GM23338 (cell line): ENCODE data around the gene HOXA2.
A peak's percentile ranks its signal among the peaks of the same experiment; 100 is the strongest.

Experiments used
- CREB1 ChIP-seq: fragments of 250-450 bp; sonication (Bioruptor Pico); IDR thresholded peaks from 2 replicates; pipeline ENCODE4 v1.5.0; 2020; ENCODE audit warnings: low read depth, mild to moderate bottlenecking, moderate library complexity
- EZH2 ChIP-seq: fragments of 200-600 bp; sonication (generic); IDR thresholded peaks from one replicate; pipeline ENCODE4 v1.8.0; 2017; ENCODE audit warnings: antibody characterized with exemption, mild to moderate bottlenecking, low read depth; ENCODE audit not compliant: unreplicated experiment
- EZH2phosphoT487 ChIP-seq: fragments of 200-600 bp; sonication (generic); IDR thresholded peaks from one replicate; pipeline ENCODE4 v1.8.1; 2018; ENCODE audit warnings: antibody characterized with exemption; ENCODE audit not compliant: unreplicated experiment
- JUNB ChIP-seq: IDR thresholded peaks from one replicate; pipeline ENCODE4 v1.6.1; 2016; ENCODE audit warnings: antibody characterized with exemption; ENCODE audit not compliant: unreplicated experiment
- POLR2AphosphoS5 ChIP-seq: IDR thresholded peaks from 2 replicates; pipeline ENCODE4 v1.6.1; 2016; ENCODE audit warnings: antibody characterized with exemption, low read depth
- STAT1 ChIP-seq: IDR thresholded peaks from one replicate; pipeline ENCODE4 v1.6.1; 2016; ENCODE audit warnings: antibody characterized with exemption; ENCODE audit not compliant: unreplicated experiment
- TF ChIP-seq, protein P1 (sequence below): IDR thresholded peaks from one replicate; pipeline ENCODE4 v1.6.1; 2018; ENCODE audit warnings: antibody characterized with exemption; ENCODE audit not compliant: unreplicated experiment
- TF ChIP-seq, protein P2 (sequence below), 2 experiments: fragments of 200-600 bp in 1 of 2; sonication (generic) in 1 of 2; conservative IDR thresholded peaks; 2 replicates each; pipeline versions ENCODE4 v1.5.1 to v1.6.1; 2016 to 2017; ENCODE audit warnings: antibody characterized with exemption in 2 of 2, low read depth in 2 of 2, mild to moderate bottlenecking in 2 of 2, moderate library complexity in 1 of 2
- TF ChIP-seq, protein P3 (sequence below): fragments of 250-450 bp; sonication (Bioruptor Pico); IDR thresholded peaks from 2 replicates; pipeline ENCODE4 v1.5.0; 2020; ENCODE audit warnings: mild to moderate bottlenecking, moderate library complexity
- TF ChIP-seq, protein P4 (sequence below): IDR thresholded peaks from 2 replicates; pipeline ENCODE4 v1.6.1; 2016; ENCODE audit warnings: antibody characterized with exemption

DNA sequence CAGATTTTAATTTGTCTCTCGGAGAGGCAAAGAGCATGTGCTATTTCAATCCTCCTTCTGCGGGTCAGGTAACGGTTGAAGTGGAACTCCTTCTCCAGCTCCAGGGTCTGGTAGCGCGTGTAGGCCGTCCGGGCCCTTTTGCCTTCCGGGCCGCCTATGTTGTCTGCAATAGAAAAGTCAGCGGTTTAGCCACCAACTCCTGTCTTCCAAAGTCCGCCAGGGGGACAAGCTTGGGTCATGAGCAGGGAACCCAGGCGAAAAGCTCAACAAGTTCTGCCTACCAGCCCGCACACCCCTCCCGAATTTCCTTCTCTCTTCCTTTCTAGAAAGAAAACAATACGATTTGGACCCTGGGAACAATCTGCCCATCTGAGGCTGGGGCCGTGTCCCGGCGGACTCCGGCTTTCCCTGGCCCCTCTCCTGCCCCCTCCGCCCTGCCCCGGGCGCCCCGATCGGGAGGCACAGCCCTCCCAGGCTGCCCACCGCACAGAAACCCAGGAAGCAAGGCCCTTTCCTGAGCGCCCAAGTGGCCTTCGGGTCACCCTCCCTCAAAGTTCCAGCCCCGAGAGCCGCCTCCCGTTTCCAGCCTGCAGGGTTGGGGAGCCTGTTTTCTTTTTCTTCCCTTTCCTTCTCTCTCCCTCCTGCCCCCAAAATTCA, 39.6 kb upstream of the HOXA2 start:
- TF ChIP-seq, protein P1, sequence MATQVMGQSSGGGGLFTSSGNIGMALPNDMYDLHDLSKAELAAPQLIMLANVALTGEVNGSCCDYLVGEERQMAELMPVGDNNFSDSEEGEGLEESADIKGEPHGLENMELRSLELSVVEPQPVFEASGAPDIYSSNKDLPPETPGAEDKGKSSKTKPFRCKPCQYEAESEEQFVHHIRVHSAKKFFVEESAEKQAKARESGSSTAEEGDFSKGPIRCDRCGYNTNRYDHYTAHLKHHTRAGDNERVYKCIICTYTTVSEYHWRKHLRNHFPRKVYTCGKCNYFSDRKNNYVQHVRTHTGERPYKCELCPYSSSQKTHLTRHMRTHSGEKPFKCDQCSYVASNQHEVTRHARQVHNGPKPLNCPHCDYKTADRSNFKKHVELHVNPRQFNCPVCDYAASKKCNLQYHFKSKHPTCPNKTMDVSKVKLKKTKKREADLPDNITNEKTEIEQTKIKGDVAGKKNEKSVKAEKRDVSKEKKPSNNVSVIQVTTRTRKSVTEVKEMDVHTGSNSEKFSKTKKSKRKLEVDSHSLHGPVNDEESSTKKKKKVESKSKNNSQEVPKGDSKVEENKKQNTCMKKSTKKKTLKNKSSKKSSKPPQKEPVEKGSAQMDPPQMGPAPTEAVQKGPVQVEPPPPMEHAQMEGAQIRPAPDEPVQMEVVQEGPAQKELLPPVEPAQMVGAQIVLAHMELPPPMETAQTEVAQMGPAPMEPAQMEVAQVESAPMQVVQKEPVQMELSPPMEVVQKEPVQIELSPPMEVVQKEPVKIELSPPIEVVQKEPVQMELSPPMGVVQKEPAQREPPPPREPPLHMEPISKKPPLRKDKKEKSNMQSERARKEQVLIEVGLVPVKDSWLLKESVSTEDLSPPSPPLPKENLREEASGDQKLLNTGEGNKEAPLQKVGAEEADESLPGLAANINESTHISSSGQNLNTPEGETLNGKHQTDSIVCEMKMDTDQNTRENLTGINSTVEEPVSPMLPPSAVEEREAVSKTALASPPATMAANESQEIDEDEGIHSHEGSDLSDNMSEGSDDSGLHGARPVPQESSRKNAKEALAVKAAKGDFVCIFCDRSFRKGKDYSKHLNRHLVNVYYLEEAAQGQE: no peak
- TF ChIP-seq, protein P2, sequence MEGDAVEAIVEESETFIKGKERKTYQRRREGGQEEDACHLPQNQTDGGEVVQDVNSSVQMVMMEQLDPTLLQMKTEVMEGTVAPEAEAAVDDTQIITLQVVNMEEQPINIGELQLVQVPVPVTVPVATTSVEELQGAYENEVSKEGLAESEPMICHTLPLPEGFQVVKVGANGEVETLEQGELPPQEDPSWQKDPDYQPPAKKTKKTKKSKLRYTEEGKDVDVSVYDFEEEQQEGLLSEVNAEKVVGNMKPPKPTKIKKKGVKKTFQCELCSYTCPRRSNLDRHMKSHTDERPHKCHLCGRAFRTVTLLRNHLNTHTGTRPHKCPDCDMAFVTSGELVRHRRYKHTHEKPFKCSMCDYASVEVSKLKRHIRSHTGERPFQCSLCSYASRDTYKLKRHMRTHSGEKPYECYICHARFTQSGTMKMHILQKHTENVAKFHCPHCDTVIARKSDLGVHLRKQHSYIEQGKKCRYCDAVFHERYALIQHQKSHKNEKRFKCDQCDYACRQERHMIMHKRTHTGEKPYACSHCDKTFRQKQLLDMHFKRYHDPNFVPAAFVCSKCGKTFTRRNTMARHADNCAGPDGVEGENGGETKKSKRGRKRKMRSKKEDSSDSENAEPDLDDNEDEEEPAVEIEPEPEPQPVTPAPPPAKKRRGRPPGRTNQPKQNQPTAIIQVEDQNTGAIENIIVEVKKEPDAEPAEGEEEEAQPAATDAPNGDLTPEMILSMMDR (conservative IDR thresholded peaks at IDR 0.05; ENCODE audit: low read depth in 2 of 2): 0 out of 4 replicates have a peak, but pooled peaks have one; percentile 5 to 13
- TF ChIP-seq JUNB: no peak
- TF ChIP-seq POLR2AphosphoS5: no peak
- peak; percentile 85 for TF ChIP-seq EZH2
- TF ChIP-seq EZH2phosphoT487: no peak
- TF ChIP-seq CREB1: no peak
- no peak for TF ChIP-seq STAT1
- TF ChIP-seq, protein P3, sequence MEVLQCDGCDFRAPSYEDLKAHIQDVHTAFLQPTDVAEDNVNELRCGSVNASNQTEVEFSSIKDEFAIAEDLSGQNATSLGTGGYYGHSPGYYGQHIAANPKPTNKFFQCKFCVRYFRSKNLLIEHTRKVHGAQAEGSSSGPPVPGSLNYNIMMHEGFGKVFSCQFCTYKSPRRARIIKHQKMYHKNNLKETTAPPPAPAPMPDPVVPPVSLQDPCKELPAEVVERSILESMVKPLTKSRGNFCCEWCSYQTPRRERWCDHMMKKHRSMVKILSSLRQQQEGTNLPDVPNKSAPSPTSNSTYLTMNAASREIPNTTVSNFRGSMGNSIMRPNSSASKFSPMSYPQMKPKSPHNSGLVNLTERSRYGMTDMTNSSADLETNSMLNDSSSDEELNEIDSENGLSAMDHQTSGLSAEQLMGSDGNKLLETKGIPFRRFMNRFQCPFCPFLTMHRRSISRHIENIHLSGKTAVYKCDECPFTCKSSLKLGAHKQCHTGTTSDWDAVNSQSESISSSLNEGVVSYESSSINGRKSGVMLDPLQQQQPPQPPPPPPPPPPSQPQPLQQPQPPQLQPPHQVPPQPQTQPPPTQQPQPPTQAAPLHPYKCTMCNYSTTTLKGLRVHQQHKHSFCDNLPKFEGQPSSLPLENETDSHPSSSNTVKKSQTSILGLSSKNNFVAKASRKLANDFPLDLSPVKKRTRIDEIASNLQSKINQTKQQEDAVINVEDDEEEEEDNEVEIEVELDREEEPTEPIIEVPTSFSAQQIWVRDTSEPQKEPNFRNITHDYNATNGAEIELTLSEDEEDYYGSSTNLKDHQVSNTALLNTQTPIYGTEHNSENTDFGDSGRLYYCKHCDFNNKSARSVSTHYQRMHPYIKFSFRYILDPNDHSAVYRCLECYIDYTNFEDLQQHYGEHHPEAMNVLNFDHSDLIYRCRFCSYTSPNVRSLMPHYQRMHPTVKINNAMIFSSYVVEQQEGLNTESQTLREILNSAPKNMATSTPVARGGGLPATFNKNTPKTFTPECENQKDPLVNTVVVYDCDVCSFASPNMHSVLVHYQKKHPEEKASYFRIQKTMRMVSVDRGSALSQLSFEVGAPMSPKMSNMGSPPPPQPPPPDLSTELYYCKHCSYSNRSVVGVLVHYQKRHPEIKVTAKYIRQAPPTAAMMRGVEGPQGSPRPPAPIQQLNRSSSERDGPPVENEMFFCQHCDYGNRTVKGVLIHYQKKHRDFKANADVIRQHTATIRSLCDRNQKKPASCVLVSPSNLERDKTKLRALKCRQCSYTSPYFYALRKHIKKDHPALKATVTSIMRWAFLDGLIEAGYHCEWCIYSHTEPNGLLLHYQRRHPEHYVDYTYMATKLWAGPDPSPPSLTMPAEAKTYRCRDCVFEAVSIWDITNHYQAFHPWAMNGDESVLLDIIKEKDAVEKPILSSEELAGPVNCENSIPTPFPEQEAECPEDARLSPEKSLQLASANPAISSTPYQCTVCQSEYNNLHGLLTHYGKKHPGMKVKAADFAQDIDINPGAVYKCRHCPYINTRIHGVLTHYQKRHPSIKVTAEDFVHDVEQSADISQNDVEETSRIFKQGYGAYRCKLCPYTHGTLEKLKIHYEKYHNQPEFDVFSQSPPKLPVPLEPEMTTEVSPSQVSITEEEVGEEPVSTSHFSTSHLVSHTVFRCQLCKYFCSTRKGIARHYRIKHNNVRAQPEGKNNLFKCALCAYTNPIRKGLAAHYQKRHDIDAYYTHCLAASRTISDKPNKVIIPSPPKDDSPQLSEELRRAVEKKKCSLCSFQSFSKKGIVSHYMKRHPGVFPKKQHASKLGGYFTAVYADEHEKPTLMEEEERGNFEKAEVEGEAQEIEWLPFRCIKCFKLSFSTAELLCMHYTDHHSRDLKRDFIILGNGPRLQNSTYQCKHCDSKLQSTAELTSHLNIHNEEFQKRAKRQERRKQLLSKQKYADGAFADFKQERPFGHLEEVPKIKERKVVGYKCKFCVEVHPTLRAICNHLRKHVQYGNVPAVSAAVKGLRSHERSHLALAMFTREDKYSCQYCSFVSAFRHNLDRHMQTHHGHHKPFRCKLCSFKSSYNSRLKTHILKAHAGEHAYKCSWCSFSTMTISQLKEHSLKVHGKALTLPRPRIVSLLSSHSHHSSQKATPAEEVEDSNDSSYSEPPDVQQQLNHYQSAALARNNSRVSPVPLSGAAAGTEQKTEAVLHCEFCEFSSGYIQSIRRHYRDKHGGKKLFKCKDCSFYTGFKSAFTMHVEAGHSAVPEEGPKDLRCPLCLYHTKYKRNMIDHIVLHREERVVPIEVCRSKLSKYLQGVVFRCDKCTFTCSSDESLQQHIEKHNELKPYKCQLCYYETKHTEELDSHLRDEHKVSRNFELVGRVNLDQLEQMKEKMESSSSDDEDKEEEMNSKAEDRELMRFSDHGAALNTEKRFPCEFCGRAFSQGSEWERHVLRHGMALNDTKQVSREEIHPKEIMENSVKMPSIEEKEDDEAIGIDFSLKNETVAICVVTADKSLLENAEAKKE: no peak
- TF ChIP-seq, protein P4, sequence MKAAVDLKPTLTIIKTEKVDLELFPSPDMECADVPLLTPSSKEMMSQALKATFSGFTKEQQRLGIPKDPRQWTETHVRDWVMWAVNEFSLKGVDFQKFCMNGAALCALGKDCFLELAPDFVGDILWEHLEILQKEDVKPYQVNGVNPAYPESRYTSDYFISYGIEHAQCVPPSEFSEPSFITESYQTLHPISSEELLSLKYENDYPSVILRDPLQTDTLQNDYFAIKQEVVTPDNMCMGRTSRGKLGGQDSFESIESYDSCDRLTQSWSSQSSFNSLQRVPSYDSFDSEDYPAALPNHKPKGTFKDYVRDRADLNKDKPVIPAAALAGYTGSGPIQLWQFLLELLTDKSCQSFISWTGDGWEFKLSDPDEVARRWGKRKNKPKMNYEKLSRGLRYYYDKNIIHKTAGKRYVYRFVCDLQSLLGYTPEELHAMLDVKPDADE: no peak
